SKM-1 treated with dmso at 0.1 percent for 144 hours (cell line): ENCODE data around the gene C2CD3.

ENCODE experiments used
- DNase-seq: peaks from one replicate; lab custom pipeline; 2025; ENCODE audit not compliant: unreplicated experiment; lab: John Stamatoyannopoulos, UW

The C2CD3 gene

DNA sequence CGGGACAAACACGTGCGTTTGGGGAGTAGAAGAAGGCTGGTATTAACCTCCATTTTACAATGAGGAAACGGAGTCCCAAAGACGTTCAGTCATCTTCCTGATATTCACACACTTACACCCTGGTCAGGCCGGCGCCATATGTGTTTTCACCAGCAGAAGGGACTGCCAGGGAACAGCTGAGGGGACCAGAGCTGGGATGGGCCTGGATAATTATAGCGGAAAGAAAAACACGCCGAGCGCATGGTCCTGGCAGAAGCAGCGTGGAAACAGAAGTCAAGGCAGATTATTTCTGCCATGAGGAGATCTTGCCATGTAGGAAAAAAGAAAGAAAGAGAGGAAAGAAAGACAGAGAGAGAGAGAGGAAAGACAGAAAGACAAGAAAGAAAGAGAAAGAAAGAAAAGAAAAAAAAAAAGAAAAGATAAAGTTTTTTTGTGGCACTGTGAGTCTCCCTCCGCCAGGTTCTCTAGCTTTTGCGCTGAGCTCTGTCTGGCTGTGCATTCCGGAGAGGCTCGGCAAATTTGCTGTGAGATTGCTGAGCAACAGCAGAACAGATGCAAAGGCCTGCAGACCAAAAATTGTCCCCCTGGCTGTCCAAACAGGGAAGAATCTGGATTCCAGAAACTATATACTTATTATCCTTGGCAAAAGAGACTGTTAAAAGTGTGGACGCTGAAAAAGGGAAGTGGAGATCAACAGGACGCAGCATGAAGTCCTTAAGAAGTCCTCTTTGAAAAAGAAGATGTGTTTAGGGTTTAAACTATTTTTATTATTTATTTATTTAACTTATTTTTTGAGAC, 186.9 kb downstream of the C2CD3 start:
- DNase-seq = peak; percentile 50

DNA sequence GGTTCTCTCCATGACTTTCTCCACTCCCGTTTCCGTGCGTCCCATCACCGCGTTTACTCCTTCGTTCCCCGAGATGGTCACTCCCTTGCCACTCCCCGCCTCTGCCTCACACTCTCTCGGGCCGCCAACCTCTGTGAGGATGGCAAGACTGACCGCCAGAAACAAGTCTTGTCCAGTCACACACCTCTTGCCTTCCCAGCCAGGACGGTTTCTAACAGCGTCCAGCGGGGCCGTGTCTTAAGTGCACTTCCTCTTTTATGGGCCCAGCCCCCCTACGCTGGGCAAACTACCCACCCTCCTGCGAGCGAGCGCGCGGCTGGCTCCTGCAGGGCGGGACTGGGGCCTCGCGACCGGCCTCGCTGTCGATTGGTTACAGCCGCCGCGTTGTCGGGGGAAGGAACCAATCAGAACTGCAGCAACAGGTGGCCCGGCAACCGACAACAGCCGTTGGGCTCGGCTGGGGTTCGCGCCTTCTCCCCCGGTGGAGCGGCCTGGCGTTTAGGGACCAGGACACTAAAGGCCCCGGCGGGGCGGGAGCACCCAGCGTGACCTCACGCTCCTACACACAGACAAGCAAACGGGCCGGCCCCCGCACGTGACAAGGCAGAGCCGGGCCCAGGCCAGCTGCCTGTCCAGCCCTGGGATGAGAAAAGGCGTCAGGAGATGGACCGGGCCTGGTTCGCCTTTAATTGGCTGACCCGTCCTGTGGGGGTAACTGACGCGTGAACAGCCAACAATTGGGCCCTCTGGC, 187.6 kb downstream of the C2CD3 start:
- peak; percentile 96 for DNase-seq

DNA sequence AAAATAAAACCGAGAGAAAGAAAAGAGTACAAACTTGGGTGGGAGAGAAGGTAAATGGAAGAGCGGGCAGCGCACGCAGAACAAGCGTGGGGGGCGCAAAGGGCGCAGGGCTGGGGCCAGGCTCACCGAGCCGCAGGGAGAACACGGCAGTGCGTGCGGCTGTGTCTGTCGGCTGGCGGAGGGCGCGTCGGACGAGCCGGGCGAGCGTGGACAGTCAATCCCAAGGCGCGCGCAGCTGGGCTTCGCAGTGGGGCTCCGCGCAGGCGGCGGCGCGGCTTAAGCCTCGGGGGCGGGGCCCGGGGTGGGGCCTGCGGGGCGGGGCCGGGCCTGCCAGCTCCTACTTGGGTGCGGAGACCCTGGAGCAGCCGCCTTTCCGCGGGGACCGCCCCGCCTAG, 188.2 kb downstream of the C2CD3 start, which contains the start of gene UCP2:
UCP2 (minus strand) TSS at position 249 of the 395 bp plus-strand sequence. CDS start 4,465 bp downstream, outside the sequence.
- peak; percentile 78 for DNase-seq

DNA sequence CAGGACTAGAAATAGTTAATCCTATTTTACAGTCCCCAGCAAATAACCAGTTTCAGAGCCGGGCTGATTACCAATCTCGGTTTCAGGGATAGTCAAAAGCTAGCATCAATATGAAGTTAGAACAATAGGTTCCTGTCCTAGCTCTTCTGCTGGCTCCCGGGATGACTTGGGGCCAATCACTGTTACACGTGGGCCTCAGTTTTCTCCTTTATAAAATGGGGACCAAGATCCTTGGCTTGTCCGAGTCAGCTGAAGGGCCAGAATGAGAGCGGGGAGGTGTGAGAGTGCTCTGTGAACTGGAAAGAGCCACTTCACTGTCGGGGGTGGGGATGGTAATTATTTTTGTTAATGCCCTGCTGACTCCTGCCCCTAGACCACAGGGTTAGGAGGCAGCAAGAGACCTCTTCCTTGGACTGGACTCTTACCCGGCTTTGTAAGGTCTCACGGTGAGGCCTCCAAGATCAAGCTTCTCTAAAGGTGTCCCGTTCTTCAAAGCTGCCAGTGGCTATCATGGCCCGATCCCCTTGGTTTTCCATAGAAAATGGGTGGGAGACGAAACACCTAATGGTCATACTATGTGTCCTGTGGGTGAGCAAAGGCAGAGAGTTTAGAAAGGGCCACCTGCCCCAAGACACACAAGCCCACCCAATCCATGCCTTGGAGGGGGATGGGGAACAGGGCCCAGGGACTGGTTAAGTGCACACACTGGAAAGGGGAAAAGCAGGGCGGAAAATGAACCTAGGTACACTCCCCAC, 189.6 kb downstream of the C2CD3 start:
- no peak for DNase-seq

DNA sequence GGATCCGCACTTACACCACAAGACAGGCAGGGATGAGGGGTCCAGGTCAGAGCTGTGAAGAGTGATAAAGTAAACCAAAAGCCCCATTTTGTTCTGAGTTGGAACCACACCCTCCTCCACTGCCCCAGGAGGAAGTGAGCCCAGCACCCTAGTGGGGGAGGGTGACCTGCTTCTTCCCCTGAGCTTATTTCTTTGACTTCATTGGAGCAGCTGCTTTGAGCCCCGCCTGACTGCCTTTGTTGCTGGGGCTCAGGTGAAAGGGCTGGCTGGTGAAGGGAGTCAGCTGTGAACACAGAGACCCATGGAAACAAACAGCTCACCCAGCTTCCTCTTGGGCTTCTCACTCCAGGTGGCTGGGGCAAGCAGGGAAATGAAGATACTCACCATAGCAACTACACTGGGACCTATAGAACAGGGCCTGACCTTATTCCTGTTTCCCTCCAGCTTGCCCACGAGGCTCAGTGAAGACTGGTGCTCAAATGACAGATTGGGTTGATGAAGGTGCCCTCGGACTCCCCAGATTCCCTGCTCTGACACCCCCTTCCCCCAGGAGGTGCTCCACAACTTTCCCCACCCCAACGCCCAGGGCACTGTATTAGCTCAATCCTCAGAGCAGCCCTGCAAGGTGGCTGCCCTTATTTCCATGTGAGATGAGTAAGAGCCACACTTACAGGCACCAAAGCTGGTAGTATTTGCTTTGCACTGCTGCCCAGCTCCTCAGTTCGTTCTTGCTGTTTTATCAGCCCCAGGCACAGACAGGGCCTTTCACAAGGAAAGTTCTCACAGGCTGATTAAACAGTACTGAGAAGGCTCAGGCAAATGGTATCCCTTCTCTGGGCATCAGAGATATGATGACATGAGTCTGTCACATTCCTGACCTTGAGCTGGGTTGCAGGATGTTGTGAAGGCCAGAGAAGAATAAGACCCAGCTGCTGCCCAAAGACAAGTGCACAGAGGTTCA, 190.5 kb downstream of the C2CD3 start:
- DNase-seq = peak; percentile 79

DNA sequence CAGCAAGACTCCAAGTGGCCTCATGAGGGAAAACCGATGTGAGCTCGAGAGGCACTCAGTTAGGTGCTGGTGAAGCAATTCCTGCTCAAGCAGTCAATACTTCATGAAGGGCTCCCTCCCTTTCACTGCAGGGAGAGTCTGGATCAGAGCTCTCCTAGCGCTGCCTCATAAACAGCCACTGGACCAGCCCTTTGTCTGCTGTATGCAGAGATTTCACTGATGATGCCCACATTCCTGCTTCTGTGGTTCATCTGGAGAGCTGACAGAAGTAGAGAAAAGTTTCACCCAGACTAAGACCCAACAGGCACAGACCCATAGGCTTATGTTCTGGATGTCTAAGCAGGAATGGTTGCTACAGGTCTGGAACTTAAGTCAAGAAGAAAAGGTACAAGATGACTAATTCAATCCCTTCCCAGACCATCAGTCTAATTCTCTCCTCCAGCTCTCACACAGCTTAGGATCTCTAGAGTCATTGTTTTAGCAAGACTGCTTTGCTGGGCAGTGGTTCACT, 192.2 kb downstream of the C2CD3 start:
- DNase-seq = no peak

DNA sequence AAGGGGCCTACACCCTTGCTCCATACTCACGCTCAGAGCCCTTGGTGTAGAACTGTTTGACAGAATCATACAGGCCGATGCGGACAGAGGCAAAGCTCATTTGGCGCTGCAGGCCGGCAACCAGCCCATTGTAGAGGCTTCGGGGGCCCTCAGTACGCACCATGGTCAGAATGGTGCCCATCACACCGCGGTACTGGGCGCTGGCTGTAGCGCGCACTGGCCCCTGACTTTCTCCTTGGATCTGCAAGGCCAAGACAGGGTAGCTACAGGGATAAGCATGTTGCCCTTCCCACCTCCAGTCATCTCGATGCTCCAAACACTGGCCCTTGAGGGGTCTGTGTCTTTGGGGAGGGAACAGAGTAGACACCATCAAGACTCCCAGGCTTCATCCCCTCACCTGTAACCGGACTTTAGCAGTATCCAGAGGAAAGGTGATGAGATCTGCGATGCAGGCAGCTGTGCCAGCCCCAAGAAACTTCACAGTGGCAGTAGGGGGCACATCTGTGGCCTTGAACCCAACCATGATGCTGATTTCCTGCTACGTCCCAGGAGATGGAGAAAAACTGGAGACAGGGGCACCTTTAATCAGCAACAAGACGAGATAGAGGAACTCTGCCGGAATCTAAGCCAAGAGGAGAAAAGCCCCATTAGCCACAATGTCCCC, 192.8 kb downstream of the C2CD3 start:
- DNase-seq = no peak

DNA sequence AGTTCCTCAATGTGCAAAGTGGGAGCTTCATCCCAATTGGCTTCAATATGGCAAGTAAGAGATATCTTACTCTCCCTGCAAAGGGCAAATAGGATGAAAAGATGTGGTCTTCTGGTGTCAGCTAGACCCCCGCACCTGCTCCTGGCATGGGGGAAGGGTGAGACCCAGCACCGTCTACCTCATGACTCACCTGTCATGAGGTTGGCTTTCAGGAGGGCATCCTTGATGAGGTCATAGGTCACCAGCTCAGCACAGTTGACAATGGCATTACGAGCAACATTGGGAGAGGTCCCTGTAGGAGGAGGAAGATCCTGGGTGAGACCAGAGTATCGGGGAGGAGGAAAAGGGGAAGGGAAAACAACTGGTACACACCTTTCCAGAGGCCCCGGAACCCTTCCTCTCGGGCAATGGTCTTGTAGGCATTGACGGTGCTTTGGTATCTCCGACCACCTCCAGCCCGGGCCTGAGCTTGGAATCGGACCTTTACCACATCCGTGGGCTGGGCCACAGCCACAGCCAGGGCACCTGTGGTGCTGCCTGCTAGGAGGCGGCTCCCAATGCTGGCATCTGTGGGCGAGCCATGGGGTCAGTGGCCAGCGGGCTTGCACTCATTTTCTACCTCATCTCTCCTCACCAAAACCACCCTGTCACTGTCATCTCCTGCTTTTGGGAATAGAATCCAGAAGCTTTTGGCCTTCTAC, 194.2 kb downstream of the C2CD3 start:
- no peak for DNase-seq

DNA sequence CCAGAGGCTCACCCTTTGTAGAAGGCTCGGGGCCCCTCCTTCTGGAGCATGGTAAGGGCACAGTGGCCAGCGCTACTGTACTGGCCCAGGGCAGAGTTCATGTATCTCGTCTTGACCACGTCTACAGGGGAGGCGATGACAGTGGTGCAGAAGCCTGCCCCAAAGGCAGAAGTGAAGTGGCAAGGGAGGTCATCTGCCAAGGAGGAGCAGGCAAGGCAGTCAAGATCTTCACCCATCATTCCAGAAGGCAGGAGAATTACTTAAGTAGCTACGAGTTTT, 195.4 kb downstream of the C2CD3 start:
- no peak for DNase-seq

DNA sequence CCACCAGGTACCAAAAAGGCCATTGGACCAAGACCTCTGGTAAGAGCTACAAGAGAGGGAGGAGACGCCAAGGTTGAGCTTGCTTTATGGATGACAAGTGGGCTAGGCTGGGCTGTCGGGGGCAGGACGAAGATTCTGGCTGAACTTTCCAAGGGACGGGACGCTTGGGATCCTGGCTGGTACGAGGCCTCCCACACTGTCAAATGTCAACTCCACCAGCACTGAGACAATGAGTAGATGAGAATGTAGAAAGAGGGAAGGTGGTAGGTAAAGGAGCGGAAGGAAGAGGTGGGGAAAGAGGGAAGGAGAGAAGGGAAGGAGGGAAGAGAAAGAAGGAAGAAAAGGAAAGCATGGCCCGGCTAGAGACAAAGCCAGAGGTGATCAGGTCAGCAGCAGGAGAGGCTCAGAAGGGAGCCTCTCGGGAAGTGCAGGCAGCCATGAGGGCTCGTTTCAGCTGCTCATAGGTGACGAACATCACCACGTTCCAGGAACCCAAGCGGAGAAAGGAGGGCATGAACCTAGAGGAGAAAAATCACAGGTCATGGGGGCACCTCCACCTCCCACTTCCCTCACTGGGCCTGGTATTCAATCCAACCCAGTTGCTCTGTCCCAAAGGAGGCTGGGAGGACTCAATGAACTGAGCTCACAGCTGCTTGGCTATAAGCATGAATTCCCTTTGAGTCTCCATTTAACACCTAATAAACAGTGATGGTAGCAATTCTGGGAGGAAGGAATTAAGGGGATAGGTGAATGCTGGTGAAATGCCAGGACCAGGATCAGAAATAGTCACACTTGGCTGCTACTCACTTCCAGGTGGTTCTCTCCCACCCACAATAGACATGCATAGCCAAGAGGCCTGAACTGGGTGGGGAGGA, 196.0 kb downstream of the C2CD3 start:
- DNase-seq = no peak

DNA sequence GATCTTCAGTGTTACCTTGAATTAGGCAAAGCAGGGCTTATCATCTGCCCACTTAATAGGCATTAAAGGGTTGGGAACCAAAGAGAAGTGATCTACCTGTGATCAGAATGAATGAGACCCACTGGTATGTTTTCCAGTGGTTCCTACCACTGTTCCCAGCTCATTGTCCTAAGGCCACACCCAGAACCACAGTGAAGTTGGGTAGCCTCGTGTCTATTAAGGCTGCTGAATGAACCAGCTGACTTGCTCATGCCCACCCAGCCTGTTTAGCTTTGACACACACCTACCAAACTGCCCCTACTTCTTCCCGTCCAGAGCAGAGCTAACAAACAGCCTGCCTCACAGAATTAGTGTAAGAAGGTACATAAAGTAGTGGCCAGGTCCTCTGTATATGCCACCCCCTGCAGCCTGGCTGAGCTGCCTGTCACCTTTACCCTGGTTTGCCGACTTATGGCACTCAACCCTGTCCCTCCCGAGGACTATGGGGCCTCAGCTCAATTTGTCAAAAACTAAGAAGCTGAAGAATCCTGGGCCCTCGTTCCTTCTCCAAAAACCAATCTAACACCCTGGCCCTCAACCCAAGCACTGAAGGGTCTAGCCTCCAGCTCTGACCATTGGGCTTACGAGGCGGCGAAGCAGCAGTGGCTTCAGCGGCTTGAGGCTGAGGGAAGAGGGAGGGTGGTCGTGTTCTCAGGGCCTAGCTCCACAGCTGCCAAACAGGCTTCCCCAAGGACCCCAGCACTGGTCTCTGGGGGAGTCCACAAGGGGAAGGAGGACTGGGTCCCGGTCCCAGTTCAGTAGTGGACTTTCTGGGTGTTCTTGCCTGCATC, 198.0 kb downstream of the C2CD3 start:
- no peak for DNase-seq

DNA sequence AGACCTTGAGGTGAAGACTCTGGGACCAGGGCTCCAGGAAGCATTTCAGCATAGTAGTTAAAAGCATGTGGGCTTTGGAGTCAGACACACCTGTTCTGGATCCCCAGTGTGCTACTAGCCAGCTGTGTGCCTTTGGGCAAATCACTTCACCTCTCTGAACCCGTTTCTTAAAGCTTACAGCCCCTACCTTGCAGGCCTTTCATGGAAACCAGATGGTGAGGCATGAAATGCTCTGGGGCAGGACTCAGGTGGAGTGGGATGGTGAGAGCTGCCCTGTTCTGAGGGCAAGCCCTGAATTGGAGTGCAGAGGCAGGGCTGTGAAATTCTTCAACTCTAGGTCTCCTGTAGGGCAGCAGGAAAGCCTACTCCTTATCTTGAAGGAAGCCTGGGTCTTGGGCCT, 198.6 kb downstream of the C2CD3 start:
- DNase-seq = no peak

DNA sequence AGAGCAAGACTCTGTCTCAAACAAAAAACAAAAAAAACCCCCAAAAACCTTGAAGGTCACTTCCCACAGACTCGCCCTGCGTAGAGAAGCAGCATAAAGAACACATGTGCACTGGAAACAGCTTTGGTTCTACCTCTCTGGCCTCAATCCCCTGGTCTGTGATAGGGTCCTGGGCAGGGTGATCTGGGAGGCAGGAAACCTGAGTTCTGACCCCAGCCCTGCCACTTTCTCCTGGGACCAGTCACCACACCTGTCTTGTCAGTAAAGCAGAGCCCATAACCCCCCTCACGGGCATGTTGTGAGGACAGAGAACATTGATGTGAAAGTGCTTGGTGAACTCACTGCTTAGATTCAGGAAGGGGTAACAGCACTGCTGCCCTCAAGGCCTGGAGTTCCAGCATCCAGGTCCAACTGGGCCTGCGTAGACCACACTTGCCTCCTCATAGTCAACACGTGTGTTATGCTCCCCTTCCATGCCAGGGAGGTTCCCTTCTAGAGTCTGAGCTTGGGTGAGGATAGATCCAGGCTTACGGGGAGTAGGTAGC, 199.6 kb downstream of the C2CD3 start:
- DNase-seq = no peak

DNA sequence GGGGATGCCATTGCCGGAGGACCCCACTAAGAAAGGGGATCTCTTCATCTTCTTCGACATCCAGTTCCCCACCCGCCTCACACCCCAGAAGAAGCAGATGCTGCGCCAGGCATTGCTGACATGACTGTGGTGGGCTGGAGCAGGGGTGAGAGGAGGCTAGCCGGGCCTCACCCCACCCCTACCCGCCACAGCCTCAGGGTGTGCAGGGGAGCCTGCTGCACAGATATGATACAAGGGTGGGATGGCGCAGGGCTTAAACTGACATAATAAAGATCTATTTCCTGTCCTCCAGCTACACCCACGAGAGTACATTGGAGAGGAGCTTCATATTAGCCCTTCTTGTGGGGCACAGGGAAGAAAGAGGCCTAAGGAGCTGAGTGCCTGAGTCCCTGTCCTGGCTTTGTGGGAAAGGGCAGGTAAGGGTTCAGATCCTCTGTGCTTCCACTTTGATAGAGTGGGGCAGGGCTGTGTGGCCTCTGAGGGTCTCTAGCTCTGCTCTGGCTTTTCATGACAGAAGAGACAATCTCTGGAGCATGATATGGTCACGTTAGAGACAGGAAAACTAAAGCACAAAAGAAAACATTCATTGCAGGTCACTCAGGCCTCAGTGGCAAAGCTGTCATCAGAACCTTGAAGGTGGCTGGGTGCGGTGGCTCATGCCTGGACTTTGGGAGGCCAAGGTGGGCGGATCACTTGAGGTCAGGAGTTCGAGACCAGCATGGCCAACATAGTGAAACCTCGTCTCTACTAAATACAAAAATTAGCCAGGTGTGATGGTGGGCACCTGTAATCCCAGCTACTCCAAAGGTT, 200.6 kb downstream of the C2CD3 start:
- DNase-seq = no peak

DNA sequence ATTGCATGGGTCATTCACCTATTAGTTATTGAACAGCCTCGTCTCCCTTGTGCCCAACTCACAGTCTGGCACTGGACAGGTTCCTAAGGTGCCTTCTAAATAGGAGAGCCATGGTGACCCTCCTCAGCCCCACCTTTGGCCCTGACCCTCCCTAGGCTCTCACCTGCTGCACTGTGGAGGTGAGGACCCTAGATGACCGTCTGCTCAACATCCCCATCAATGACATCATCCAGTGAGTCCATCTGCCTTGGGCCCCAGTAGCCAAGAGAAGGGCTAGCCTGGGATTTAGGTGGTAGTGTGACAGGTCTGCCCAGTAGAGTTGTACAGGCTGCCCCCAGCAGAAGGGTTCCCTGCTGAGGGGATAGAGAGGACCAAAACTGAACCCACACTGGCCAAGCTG, 201.7 kb downstream of the C2CD3 start:
- no peak for DNase-seq

DNA sequence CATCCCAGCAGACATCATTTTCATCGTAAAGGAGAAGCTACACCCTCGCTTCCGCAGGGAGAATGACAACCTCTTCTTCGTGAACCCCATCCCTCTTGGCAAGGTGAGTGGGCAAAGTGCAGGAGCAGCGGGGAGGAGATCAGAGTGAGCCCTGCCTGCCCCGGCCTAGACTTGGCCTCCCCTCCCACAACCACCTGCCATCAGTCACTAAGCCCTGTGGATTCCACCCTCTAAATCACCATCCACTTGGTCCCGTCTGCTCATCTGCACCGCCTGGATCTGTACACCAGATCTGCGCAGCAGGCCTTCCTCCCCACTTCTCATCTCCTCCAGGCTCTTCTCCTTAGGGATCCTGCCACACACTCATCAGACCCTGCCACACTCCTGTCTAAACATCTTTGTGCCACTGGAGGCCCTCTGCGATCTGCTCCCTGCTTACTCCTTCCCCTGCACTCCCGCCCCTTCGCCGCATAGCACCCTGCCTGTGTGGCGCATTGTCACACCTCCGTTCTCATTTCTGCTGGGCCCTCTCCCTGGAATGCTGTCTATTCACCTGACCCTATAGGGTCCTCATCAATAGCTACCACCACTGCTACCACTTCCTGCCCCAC, 202.3 kb downstream of the C2CD3 start:
- DNase-seq = no peak
